ENCODE measurements around the gene COG7.
A peak's percentile ranks its signal among the peaks of the same experiment; 100 is the strongest.

Gene COG7

DNA sequence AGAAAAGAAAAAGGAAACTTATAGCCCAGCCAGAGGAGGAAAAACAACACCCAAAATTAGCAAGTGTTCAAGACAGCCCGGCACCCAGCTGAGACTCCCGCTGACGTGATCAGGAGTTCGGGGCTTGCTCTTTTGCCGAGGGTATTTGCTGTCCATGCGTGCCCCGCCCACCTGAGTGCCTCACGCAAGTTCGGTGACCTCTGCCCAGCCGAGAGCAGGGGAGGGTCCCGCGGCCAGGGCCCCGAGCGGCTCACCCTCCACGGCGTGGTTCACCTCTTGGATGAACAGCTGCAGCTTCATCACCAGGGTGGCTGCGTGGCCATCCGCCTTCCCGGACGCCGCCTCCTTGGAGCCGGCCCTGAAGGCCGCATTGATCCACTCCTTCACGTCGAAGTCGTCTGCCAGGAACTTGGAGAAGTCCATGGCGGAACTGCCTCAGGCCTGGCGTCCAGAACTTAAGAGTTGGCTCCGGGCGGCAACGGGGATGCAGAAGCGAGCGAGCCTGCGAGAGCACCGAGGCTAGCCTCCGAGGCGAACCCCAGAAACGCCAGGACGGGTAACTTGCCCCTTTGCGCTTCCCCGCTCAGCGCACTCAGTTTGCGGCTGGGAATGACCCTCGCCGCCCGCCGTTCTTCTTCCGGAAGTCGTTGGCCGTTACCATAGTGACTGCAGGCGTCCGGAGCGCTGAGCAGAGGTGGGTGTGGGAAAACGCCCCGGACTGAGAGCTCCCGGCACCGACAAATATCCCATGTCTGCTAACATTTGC lies at the start of gene COG7:
Gene COG7 (minus strand): TSS at position 618 of the 766 bp plus-strand sequence. CDS start 195 bp downstream, at position 423.
- Mint-ChIP-seq H3K9me3 (no peaks in the 10 kb centered on the region), H3K27ac (peak within 1 kb of the TSS; percentile 84), H3K36me3 (ENCODE audit: low read depth) (no peaks in the 10 kb centered on the region), H3K27me3 (ENCODE audit: low read depth) (no peaks in the 10 kb centered on the region), H3K4me3 (peak within 1 kb of the TSS; percentile 96), H3K4me1 (ENCODE audit: low read depth) (peaks cover 17% of the 10 kb centered on the region)
- DNase-seq (ENCODE audit: low spot score), result peak; percentile 85

DNA sequence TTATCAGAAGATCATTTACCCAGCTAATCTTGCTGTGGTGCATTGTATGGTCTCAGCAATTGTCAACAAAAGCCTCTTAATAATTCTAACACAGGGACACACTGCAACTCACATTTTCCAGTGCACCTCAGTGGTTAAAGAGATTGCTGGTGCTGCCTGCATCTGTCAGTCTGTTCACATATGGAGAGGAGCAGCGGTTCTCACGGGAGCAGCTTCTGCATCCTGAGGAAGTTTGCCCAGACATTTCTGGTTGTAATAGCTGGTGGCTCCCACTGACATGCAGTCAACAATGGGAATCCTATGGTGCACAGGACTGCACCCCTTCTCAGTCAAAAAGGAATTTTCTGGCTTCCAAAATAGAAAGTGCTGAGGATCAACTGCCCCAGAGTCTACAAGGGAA lies 49.5 kb upstream of the COG7 start:
- Mint-ChIP-seq H3K4me1 (ENCODE audit: low read depth) (peaks cover 61% of the 10 kb centered on the region), H3K27ac (no peak overlapping the region), H3K27me3 (ENCODE audit: low read depth) (no peaks in the 10 kb centered on the region), H3K9me3 (no peaks in the 10 kb centered on the region), H3K36me3 (ENCODE audit: low read depth) (peaks cover 23% of the 10 kb centered on the region), H3K4me3 (no peak overlapping the region)
- DNase-seq (ENCODE audit: low spot score), result no peak

DNA sequence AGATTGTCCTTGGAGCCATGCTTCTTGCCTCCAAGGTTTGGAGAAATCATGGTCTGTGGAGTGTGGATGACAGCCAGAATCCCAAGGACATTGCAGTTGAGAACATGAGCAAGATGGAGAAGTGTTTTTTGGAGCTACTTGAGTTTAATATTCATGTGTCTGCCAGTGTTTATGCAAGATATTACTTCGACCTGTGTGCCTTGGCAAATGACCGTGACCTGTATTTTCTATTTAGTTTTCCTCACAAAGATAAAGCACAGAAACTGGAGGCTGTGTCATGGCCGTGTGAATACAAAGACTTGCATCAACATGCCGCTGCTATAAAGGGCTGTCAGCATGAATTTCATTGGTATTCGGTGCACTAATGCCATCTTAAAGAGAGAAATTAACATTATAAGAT lies 48.3 kb upstream of the COG7 start:
- no peak for DNase-seq (ENCODE audit: low spot score)
- no peak overlapping the region for H3K4me3 Mint-ChIP-seq
- no peaks in the 10 kb centered on the region for H3K9me3 Mint-ChIP-seq
- H3K27ac Mint-ChIP-seq, result no peak overlapping the region
- H3K4me1 Mint-ChIP-seq (ENCODE audit: low read depth), result peaks cover 58% of the 10 kb centered on the region
- H3K36me3 Mint-ChIP-seq (ENCODE audit: low read depth), result peaks cover 18% of the 10 kb centered on the region
- no peaks in the 10 kb centered on the region for H3K27me3 Mint-ChIP-seq (ENCODE audit: low read depth)

DNA sequence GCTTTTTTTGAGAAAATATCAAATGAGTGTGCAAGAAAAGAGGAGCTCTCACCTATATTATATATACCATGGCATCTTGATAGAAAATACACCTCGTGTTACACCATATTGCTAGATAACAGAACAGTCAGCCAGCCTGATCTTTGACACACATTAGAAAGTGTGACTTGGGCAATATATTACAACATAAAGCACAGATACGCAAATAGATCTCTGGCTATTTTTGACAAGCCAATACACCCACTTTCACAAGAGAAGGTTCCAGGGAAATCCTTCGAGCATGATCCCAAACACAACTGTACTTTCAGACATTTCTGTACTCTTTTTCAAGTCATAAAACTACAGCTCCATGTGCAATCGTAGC lies 47.9 kb upstream of the COG7 start:
- H3K27me3 Mint-ChIP-seq (ENCODE audit: low read depth), result no peaks in the 10 kb centered on the region
- H3K4me1 Mint-ChIP-seq (ENCODE audit: low read depth), result peaks cover 54% of the 10 kb centered on the region
- DNase-seq (ENCODE audit: low spot score), result no peak
- no peaks in the 10 kb centered on the region for H3K9me3 Mint-ChIP-seq
- H3K36me3 Mint-ChIP-seq (ENCODE audit: low read depth), result peaks cover 14% of the 10 kb centered on the region
- no peak overlapping the region for H3K4me3 Mint-ChIP-seq
- no peak overlapping the region for H3K27ac Mint-ChIP-seq

DNA sequence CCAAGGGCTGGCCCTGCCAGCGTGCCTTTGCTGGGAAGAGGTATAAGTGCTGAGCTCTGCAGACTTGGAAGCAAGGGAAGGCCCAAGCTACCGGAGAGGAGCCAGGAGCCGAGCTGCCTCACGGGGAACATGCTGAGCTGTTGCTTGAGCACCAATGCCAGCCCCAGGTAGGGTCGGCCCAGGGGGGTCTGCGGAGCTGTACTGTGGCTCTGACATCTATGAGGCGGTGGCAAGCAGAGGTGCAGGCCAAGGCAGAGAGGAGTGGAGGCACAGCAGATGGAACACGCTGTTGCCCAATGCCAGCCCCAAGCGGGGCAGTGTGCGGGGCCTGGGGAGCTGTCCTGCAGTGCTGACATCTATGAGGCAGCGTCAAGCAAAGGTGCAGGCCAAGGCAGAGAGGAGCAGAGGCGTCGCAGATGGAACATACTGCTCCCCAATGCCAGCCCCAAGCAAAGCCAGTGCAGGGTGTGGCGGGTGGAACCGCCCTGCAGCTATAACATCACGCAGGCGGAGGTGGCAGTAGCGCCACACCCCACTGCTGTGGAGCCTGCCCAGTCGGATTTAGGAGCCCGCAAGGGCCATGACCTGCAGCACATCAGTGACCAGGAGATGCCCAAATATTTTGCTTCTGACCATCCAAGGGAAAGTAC lies 47.3 kb upstream of the COG7 start:
- no peaks in the 10 kb centered on the region for H3K9me3 Mint-ChIP-seq
- no peak overlapping the region for H3K4me3 Mint-ChIP-seq
- DNase-seq (ENCODE audit: low spot score), result no peak
- H3K36me3 Mint-ChIP-seq (ENCODE audit: low read depth), result peaks cover 17% of the 10 kb centered on the region
- peak overlapping the region; percentile 47 for H3K27ac Mint-ChIP-seq
- no peaks in the 10 kb centered on the region for H3K27me3 Mint-ChIP-seq (ENCODE audit: low read depth)
- peaks cover 51% of the 10 kb centered on the region for H3K4me1 Mint-ChIP-seq (ENCODE audit: low read depth)

DNA sequence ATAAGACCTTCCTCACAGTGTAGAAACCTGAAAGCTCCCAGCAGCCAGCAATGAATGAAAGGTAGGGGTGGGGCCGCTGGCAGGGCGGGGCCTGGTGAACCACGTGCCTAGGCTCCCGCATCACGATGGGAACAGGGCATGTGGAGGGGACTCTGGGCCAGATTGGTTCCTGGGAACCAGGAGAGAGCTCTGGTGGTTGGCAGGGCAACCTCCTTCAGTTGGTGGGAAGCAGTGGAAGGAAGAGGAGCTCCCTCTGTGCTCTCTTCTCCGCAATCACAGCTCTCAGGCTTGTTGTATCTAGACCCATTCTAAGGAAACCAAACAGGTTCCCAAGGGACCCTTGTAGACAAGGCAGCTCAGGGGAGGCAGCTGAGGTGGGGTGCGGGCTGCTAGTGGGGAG lies 46.8 kb upstream of the COG7 start:
- Mint-ChIP-seq H3K27ac (no peak overlapping the region), H3K36me3 (ENCODE audit: low read depth) (peaks cover 16% of the 10 kb centered on the region), H3K4me3 (no peak overlapping the region), H3K9me3 (no peaks in the 10 kb centered on the region), H3K4me1 (ENCODE audit: low read depth) (peaks cover 45% of the 10 kb centered on the region), H3K27me3 (ENCODE audit: low read depth) (no peaks in the 10 kb centered on the region)
- no peak for DNase-seq (ENCODE audit: low spot score)

DNA sequence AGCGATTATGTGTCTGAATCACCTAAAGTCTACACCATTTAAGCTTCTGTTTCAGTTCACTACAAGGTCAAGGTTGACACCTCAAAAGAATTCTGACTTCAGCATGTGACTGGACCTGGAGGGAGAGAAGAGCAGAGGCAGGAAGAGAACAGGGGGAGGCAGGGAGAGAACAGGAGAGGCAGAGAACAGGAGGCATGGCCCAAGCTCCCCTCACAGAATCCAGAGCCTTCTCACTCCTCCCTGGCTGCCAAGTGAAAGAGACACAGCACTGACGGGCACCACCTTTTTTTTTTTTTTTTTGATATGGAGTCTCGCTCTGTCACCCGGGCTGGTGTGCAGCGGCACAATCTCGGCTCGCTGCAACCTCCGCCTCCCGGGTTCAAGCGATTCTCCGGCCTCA lies 45.9 kb upstream of the COG7 start:
- Mint-ChIP-seq H3K9me3 (no peaks in the 10 kb centered on the region), H3K27ac (peak overlapping the region; percentile 22), H3K4me3 (no peak overlapping the region), H3K27me3 (ENCODE audit: low read depth) (no peaks in the 10 kb centered on the region), H3K36me3 (ENCODE audit: low read depth) (peaks cover 18% of the 10 kb centered on the region), H3K4me1 (ENCODE audit: low read depth) (peaks cover 37% of the 10 kb centered on the region)
- no peak for DNase-seq (ENCODE audit: low spot score)

DNA sequence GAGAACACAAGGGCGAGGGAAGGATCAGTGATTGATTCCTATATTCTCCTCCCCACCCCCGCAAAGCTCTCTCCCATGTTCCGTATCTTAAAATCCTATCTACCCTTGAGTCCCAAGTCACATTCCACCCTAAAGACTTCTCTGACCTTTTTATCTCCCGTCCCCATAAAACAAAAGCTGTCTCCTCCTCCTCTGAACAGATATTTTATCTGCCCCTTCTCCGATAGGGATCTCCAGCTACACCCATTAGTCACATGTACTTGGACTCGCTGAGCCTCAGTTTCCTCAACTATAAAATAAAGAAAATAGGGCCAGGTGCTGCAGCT lies 44.5 kb upstream of the COG7 start:
- Mint-ChIP-seq H3K4me3 (no peak overlapping the region), H3K36me3 (ENCODE audit: low read depth) (peaks cover 28% of the 10 kb centered on the region), H3K4me1 (ENCODE audit: low read depth) (peaks cover 32% of the 10 kb centered on the region), H3K9me3 (no peaks in the 10 kb centered on the region), H3K27ac (peak overlapping the region; percentile 39), H3K27me3 (ENCODE audit: low read depth) (no peaks in the 10 kb centered on the region)
- no peak for DNase-seq (ENCODE audit: low spot score)

DNA sequence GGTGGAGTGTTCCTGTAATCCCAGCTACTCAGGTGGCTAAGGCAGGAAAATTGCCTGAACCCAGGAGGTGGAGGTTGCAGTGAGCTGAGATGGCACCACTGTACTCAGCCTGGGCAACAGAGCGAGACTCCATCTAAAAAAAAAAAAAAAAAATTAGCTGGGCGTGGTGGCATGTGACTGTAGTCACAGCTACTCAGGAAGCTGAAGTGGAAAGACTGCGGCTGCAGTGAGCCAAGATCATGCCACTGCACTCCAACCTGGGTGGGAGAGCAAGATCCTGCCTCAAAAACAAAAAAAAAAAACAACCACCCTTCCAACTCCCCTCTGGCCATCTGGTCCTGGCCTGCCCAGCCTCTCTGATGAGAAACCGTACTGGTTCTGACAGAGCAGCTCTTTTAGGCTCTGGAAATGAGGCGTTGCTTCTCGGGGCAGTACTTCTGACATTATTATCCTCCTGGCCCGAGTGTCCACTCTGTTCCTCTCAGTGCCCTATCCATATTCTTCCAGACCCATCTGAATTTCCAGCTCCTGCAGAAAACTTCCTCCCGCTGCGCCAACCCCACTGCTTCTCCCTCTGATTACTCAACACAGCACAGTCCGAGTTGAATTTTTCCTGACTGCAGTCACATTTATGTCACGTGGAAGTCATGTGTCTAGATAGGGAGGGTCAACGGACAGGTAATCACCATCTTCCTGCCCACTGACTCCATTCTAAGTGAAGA lies 44.0 kb upstream of the COG7 start:
- DNase-seq (ENCODE audit: low spot score), result no peak
- Mint-ChIP-seq H3K27me3 (ENCODE audit: low read depth) (no peaks in the 10 kb centered on the region), H3K4me3 (no peak overlapping the region), H3K27ac (peak overlapping the region; percentile 39), H3K9me3 (no peaks in the 10 kb centered on the region), H3K4me1 (ENCODE audit: low read depth) (peaks cover 27% of the 10 kb centered on the region), H3K36me3 (ENCODE audit: low read depth) (peaks cover 25% of the 10 kb centered on the region)

DNA sequence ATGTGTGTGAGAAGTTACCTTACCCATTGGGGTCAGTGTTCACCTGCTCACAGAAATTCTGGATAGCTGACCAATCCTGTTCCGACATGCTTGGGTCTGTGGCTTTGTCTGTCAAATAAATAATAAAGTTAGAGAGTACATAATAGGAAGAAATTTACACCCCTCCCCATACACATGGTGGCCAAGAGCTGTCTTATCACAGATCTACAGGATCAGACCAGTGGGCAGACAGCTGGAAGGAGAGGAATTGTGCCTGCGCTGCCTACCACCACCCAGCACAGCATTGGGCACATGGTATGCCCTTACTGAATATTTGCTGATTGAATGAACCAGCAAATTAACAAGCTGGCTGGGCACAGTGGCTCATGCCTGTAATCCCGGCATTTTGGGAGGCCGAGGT lies 42.7 kb upstream of the COG7 start:
- no peak overlapping the region for H3K27ac Mint-ChIP-seq
- H3K9me3 Mint-ChIP-seq, result no peaks in the 10 kb centered on the region
- DNase-seq (ENCODE audit: low spot score), result no peak
- peaks cover 32% of the 10 kb centered on the region for H3K36me3 Mint-ChIP-seq (ENCODE audit: low read depth)
- peaks cover 16% of the 10 kb centered on the region for H3K4me1 Mint-ChIP-seq (ENCODE audit: low read depth)
- H3K27me3 Mint-ChIP-seq (ENCODE audit: low read depth), result no peaks in the 10 kb centered on the region
- no peak overlapping the region for H3K4me3 Mint-ChIP-seq

DNA sequence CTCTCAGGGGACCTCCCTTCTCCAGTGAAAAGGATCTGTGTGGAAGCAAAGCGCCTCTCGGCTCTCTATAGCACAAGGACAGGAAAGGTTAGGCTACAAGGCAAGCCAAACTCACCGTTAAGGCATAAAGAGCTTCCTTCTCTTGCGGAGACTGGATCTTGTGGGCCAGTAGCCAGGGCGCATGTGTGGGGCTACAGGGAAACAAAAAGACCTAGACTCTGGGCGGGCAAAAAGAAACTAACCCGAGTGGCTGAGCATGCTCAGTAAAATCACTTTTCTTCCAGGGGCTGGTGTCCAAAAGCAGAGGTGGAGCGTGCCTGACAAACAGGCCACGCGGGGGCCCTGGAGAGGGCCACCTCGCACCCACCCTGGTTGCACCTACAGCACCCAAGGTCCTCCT lies 41.2 kb upstream of the COG7 start:
- H3K27ac Mint-ChIP-seq, result peak overlapping the region; percentile 36
- DNase-seq (ENCODE audit: low spot score), result no peak
- no peak overlapping the region for H3K4me3 Mint-ChIP-seq
- H3K27me3 Mint-ChIP-seq (ENCODE audit: low read depth), result no peaks in the 10 kb centered on the region
- H3K9me3 Mint-ChIP-seq, result no peaks in the 10 kb centered on the region
- peaks cover 9% of the 10 kb centered on the region for H3K4me1 Mint-ChIP-seq (ENCODE audit: low read depth)
- peaks cover 42% of the 10 kb centered on the region for H3K36me3 Mint-ChIP-seq (ENCODE audit: low read depth)

DNA sequence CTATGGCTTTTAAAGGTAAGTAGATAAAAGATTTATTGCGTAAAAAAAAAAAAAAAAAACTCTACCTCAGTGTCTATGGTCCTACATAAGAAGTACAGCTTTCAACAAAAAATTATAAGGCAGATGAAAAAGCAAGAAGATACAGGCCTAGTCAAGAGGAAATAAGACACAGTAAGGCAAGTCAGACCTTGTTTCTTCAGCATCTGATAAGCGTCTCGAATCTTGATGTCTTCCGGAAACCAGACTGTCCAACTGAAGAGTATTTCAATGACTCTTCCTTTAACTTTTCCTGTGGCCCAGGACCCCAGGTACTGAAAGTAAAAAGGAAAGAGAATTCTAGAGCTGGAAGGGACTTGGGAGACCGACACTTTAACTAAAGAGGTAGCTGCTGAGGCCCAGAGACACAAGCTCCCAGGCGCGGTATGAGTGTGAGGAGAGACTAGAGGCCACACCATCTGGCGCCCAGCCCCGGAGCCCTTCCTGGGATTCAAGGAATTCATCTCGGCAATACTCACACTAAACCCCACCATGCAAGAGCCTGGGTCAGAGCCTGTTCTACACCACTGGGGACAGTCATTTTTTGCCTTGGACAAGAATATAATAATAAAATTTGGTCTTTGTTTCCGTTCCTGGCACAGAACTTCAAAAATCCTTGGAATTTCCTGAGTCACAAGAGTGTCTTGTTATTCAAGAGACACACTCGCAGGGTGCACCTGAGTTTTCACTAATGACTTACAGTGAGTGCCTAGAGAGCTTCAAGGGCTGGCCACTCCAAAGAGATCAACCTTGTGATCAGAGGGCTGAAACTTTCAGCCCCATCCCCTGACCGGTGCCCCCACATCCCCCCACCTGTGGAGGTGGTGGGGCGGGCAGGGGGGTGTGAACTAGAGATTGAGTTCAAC lies 38.8 kb upstream of the COG7 start:
- H3K27ac Mint-ChIP-seq, result no peak overlapping the region
- DNase-seq (ENCODE audit: low spot score), result no peak
- H3K9me3 Mint-ChIP-seq, result no peaks in the 10 kb centered on the region

DNA sequence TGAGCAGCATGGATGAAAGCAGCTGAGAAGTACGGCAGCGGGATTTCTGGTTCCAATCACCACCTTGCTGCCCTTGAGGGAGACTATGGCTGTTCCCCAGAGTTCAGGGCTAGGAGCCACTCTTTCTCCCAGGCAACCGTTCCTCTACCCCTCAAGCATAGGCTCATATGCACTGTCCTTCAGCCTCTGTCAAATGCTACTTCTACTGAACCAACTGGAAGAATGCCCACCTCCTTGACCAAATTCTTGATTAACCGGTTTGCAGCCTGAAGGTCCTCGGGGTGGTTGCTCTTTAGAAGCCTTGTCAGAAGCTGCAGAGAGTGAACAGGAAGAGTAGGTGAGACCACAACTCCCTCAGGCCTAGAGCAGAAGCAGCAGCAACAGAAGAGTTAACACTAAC lies 33.5 kb upstream of the COG7 start:
- Mint-ChIP-seq H3K36me3 (ENCODE audit: low read depth) (peaks cover 68% of the 10 kb centered on the region), H3K4me1 (ENCODE audit: low read depth) (no peaks in the 10 kb centered on the region), H3K27ac (no peak overlapping the region), H3K27me3 (ENCODE audit: low read depth) (no peaks in the 10 kb centered on the region), H3K4me3 (no peak overlapping the region), H3K9me3 (no peaks in the 10 kb centered on the region)
- no peak for DNase-seq (ENCODE audit: low spot score)

More for the DNA sequence above, 38.8 kb upstream of the COG7 start:
- Mint-ChIP-seq H3K36me3 (ENCODE audit: low read depth) (peaks cover 55% of the 10 kb centered on the region), H3K4me3 (no peak overlapping the region), H3K27me3 (ENCODE audit: low read depth) (no peaks in the 10 kb centered on the region), H3K4me1 (ENCODE audit: low read depth) (no peaks in the 10 kb centered on the region)
